ENCODE results near the gene RHAG. TPM values are rescaled to one million over a fixed set of nuclear protein-coding genes. Genes with fewer than 3 reads are reported as not detected.
"Not testable (repeated sequence)": the region's sequence is repeated elsewhere in the genome, so short reads cannot be mapped to it uniquely, and the experiment has no call there.

Gene RHAG
- total and polyA plus RNA-seq, 3 donors from 2014 or later, result 0.42 TPM; not detected in 2

DNA sequence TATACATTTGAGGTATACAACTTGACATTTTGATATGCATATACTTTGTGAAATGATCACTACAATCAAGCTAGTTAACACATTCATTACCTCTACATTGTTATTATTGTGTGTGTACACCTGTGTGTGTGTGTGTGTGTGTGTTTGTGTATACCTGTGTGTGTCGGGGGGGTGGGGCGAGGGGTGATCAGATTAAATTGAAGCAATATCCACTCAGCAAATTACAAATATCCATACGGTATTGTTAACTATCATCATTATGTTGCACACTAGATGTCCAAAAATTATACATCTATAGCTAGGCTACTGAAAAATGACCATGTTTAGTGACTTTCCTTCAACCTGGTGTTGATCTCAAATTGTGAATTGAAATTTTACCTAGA is 1.8 kb downstream of the RHAG start:
- TF ChIP-seq, protein P1, sequence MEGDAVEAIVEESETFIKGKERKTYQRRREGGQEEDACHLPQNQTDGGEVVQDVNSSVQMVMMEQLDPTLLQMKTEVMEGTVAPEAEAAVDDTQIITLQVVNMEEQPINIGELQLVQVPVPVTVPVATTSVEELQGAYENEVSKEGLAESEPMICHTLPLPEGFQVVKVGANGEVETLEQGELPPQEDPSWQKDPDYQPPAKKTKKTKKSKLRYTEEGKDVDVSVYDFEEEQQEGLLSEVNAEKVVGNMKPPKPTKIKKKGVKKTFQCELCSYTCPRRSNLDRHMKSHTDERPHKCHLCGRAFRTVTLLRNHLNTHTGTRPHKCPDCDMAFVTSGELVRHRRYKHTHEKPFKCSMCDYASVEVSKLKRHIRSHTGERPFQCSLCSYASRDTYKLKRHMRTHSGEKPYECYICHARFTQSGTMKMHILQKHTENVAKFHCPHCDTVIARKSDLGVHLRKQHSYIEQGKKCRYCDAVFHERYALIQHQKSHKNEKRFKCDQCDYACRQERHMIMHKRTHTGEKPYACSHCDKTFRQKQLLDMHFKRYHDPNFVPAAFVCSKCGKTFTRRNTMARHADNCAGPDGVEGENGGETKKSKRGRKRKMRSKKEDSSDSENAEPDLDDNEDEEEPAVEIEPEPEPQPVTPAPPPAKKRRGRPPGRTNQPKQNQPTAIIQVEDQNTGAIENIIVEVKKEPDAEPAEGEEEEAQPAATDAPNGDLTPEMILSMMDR (IDR thresholded peaks at IDR 0.05), result no peak
- no peak for TF ChIP-seq POLR2A (IDR thresholded peaks at IDR 0.05)
- H3K36me3 ChIP-seq (ENCODE audit: low read depth, missing control alignments), result no peaks in the 10 kb centered on the region
- H3K4me3 ChIP-seq, result no peak overlapping the region
- intact Hi-C loops (cut with DNase I; ENCODE audit: low total_unique reads), result no loop called here
- H3K27me3 ChIP-seq, result no peaks in the 10 kb centered on the region
- no peaks in the 10 kb centered on the region for H3K4me1 ChIP-seq
- H3K27ac ChIP-seq, result no peak overlapping the region
- H3K9me3 ChIP-seq, result no peaks in the 10 kb centered on the region
- DNase-seq, result no peak
- WGBS, 2 donors, result 91 to 92% methylated on average over 3 of the region's 3 CpGs

DNA sequence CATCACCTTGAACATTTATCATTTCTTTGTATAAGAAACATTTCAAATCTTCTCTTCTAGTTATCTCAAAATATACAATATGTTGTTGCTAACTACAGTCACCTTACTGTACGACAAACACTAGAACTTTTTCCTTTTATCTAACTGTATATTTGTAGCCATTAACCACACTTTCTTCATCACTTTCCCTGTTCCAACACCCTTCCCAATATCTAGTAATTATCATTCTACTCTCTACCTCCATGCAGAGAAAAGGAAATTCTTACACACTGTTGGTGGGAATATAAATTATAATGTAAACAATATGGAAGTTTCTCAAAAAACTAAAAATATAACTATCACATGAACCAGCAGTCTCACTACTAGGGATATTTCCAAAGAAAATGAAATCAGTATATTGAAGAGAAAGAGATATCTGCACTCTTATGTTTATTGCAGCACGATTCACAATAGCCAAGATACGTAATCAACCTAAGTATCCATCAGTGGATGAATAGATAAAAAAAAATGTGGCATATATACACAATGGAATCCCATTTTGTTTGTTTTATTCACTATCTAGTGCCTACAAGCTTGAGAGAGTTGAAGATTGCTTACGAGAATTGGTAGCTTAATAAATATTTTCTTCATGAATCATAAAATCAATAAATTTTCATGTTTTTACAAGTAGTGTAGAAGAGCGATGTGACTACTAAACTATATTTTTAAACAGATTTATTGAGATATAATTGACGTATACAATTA is 2.4 kb downstream of the RHAG start:
- intact Hi-C loops (cut with DNase I; ENCODE audit: low total_unique reads), result no loop called here
- 88 to 92% methylated on average over 6 of the region's 6 CpGs for WGBS, 2 donors
- no peaks in the 10 kb centered on the region for H3K4me1 ChIP-seq

DNA sequence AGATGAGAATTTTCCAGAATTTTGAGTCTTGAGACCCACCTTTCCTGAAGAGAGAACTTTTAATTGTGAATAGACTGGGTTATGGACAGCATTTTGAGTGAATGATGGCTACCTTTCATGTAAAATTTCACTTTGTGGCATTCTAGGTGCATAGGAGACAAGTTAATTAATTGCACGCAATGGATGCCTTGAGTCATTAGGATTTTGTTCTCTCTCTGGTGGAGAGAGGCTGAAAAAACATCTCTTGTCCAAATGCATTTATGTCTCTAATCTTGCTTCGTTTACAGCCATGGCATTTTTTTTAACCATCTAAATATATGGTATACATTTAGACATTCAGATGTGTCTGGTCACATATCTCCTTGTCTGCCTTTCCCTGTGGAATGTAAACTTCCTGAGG is 3.1 kb downstream of the RHAG start:
- H3K36me3 ChIP-seq (ENCODE audit: low read depth, missing control alignments), result no peaks in the 10 kb centered on the region
- no peaks in the 10 kb centered on the region for H3K9me3 ChIP-seq
- TF ChIP-seq, protein P1 (IDR thresholded peaks at IDR 0.05), result no peak
- no peak for TF ChIP-seq POLR2A (IDR thresholded peaks at IDR 0.05)
- H3K27ac ChIP-seq, result no peak overlapping the region
- H3K4me3 ChIP-seq, result no peak overlapping the region
- no peaks in the 10 kb centered on the region for H3K4me1 ChIP-seq
- intact Hi-C loops (cut with DNase I; ENCODE audit: low total_unique reads), result no loop called here
- 82 to 91% methylated on average over 2 of the region's 2 CpGs for WGBS, 2 donors
- no peak for DNase-seq
- H3K27me3 ChIP-seq, result no peaks in the 10 kb centered on the region

More for the DNA sequence above, 2.4 kb downstream of the RHAG start:
- Histone ChIP-seq H3K27ac (no peak overlapping the region), H3K9me3 (no peaks in the 10 kb centered on the region), H3K27me3 (no peaks in the 10 kb centered on the region), H3K4me3 (no peak overlapping the region), H3K36me3 (ENCODE audit: low read depth, missing control alignments) (no peaks in the 10 kb centered on the region)
- no peak for DNase-seq
- TF ChIP-seq, protein P1 (IDR thresholded peaks at IDR 0.05), result no peak
- TF ChIP-seq POLR2A (IDR thresholded peaks at IDR 0.05), result no peak

DNA sequence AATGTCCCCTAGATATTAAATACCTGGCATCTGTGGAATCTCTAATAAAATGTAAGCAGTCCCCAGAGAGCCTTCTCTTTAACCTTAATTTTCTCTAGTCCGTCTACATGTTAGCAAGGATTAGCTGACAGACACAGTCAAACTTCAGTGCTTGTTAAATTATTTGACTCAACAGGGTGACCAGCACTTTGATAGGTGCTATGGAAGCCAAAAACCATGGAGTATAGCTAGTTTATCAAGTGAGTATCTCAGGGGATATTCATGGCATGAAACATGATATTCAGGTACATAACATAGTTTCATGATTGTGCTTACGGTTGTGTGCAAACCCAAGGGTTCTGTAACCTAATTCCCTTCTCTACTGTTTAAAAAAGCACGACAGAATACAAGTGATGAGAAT is 3.9 kb downstream of the RHAG start:
- intact Hi-C loops (cut with DNase I; ENCODE audit: low total_unique reads), result no loop called here
- TF ChIP-seq, protein P1 (IDR thresholded peaks at IDR 0.05), result no peak
- TF ChIP-seq POLR2A (IDR thresholded peaks at IDR 0.05), result no peak
- WGBS, 2 donors, result 89% methylated on average over 3 of the region's 3 CpGs
- H3K4me1 ChIP-seq, result no peaks in the 10 kb centered on the region
- no peak overlapping the region for H3K4me3 ChIP-seq
- no peaks in the 10 kb centered on the region for H3K36me3 ChIP-seq (ENCODE audit: low read depth, missing control alignments)
- H3K9me3 ChIP-seq, result no peaks in the 10 kb centered on the region
- no peak overlapping the region for H3K27ac ChIP-seq
- DNase-seq, result no peak
- no peaks in the 10 kb centered on the region for H3K27me3 ChIP-seq

DNA sequence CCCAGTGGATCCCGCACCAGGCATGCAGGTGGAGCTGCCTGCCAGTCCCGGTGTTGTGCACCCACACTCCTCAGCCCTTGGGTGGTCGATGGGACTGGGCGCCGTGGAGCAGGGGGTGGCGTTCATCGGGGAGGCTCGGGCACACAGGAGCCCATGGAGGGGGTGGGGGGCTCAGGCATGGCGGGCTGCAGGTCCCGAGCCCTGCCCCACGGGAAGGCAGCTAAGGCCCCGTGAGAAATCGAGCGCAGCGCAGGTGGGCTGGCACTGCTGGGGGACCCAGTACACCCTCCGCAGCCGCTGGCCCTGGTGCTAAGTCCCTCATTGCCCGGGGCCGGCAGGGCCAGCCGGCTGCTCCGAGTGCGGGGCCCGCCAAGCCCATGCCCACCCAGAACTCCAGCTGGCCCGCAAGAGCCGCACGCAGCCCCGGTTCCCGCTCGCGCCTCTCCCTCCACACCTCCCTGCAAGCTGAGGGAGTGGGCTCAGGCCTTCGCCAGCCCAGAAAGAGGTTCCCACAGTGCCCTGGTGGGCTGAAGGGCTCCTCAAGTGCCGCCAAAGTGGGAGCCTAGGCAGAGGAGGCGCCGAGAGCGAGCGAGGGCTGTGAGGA is 7.1 kb downstream of the RHAG start:
- H3K4me3 ChIP-seq, result peak overlapping the region in 1 of 2 donors; percentile 38
- H3K27me3 ChIP-seq; H3K4me1 ChIP-seq; H3K27ac ChIP-seq; H3K9me3 ChIP-seq; DNase-seq; intact Hi-C loops (cut with DNase I; ENCODE audit: low total_unique reads); H3K36me3 ChIP-seq (ENCODE audit: low read depth, missing control alignments): not testable (repeated sequence)
- 47 to 74% methylated on average over 2 to 36 of the region's 36 CpGs for WGBS, 2 donors

All from testis (tissue), 3 donors.